ENCODE data around the gene EPPIN.
"Not testable (repeated sequence)": the region's sequence is repeated elsewhere in the genome, so short reads cannot be mapped to it uniquely, and the experiment has no call there.

Gene EPPIN

GRCh38 chr20:45547206-45547770 lies at the start of gene EPPIN:
EPPIN (minus strand) TSS chr20:45547401; CDS start chr20:45547357, 44 bp downstream.
- DNase-seq (ENCODE audit: low spot score), result no peak

DNA sequence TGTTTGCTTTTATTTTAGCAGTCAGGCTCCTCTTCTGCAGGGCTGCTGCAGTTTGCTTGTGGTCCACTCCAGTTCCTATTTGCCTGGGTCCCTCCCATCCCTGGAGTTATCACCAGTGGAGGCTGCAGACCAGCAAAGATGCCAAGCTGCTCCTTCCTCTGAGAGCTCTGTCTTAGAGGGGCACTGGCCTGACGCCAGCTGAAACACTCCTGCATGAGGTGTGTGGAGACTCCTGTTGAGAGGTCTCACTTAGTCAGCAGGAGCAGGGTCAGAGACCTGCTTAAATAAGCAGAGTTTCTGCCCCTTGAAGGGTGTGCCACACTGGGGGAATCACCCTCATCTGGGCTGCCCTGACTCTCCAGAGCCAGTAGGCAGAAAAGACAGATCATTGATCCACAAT lies 48.0 kb upstream of the EPPIN start:
- no peak for DNase-seq (ENCODE audit: low spot score)

GRCh38 chr20:45593498-45593897 lies 46.3 kb upstream of the EPPIN start:
- no peak for DNase-seq (ENCODE audit: low spot score)

GRCh38 chr20:45592574-45593189 lies 45.5 kb upstream of the EPPIN start:
- peak; percentile 58 for DNase-seq (ENCODE audit: low spot score)

DNA sequence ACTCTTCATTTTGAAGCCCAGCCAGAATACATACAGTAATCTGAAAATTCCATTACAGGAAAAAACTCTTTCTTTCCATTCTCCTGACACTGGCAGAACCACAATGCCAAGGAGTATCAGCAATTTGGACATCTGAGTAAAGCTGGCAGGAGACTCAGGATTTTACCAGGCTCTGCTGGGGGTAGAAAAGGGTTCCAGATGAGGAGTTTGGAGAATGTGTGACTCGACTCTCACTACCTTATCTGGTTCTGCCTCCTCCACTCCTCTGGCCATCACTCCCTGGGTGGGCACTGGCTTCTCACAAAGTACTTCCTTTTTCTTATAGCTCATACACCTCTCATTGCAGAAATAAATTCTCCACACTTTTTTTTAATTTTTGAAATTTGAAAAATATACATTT lies 42.5 kb upstream of the EPPIN start:
- no peak for DNase-seq (ENCODE audit: low spot score)

DNA sequence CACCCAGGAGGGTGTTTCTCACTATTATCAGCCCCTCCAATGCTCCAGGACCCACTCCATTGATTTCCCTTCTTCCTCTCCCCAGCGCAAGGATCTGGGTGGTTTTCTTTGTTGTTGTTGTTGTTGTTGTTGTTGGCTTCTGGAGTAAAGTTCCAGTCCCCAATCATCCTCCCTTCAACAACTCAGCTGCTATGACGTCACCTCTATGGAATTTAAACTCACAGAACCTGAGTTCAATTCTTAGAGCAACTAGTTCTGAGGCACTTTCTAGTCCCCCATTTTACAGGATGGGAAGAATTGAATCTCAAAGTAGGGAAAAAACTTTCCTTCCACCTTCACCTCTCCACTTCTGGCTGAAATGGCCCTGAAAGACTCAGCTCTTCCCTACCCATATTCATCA lies 41.6 kb upstream of the EPPIN start:
- no peak for DNase-seq (ENCODE audit: low spot score)

DNA sequence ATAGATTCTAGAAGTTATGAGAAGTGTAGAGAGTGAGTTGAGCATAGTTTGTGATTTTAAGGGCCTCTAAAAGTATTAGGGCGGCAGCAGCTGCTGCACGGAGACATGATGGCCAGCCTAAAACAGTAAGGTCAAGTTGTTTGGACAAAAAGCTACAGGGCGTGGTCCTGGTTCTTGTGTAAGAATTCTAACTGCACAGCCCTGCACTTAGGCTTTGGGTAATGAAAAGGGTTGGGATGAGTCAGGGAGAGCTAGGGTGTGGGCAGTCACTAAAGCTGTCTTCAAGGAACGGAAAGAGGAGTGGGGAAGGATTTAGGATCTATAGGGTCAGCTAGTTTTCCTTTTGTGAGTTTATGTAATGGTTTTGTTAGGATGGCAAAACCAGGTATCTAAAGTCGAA lies 38.8 kb upstream of the EPPIN start:
- not testable (repeated sequence) for DNase-seq (ENCODE audit: low spot score)

- DNase-seq (ENCODE audit: low spot score), result not testable (repeated sequence)
These were observed 37.1 kb upstream of the EPPIN start for GRCh38 chr20:45584294-45584693.

DNA sequence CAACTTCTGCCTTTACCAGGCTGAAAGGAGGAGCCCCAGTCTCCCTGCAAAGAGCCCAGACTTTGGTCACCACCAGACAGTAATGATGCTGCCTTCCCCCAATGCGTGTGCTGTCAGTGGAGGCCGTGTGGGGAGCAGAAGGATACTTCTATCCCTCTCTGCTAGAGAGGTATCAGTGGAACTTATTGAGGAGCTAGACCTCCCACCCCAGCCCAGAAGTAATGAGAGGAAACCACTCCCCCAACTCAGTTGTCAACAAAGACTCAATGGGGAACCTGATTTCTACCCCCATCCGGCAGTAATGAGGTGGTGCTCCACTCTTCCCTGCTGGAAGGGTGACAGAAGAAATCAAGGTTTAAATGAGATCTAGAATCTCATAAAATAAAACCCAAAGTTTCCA lies 36.3 kb upstream of the EPPIN start:
- DNase-seq (ENCODE audit: low spot score), result no peak

- no peak for DNase-seq (ENCODE audit: low spot score)
These were observed 34.5 kb upstream of the EPPIN start for GRCh38 chr20:45581702-45582101.

- DNase-seq (ENCODE audit: low spot score), result no peak
These were observed 32.0 kb upstream of the EPPIN start, which contains the start of gene WFDC8 for GRCh38 chr20:45579184-45579583. WFDC8 (minus strand) TSS chr20:45579284; CDS start chr20:45579247, 37 bp downstream.

GRCh38 chr20:45578231-45578630 lies 31.0 kb upstream of the EPPIN start:
- no peak for DNase-seq (ENCODE audit: low spot score)

- DNase-seq (ENCODE audit: low spot score), result no peak
These were observed 29.8 kb upstream of the EPPIN start for GRCh38 chr20:45576995-45577394.

GRCh38 chr20:45575931-45576330 lies 28.7 kb upstream of the EPPIN start:
- no peak for DNase-seq (ENCODE audit: low spot score)

DNA sequence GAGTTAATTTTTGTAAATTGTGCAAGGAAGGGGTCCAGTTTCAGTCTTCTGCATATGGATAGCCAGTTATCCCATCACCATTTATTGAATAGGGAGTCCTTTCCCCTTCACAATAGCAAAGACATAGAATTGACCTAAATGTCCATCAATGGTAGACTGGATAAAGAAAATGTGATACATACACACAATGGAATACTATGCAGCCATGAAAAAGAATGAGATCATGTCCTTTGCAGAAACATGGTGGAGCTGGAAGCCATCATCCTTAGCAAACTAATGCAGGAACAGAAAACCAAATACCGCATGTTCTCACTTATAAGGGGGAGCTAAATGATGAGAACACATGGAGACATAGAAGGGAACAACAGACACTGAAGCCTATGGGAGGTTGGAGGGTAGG lies 22.4 kb upstream of the EPPIN start:
- DNase-seq (ENCODE audit: low spot score), result not testable (repeated sequence)

DNA sequence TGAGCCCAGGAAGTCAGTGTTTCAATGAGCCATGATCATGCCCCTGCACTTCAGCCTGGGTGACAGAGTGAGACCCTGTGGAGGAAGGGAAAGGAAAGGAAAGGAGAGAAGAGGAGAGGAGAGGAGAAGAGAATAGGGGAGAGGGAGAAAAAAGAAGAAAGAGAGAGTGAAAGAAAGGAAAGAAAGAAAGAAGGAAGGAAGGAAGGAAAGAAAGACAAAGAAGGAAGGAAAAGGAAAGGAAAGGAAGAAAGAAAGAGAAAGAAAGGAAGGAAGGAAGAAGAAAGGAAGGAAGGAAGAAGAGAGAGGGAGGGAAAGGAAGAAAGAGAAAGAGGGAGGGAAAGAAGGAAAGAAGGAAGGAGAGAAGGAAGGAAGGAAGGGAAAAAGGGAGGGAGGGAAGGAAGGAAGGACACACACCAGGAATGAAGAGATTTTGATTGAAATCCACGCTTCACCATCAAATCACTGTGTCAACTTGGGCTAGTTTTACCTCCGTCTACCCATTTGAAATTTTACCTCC lies 17.6 kb upstream of the EPPIN start:
- DNase-seq (ENCODE audit: low spot score), result no peak

- no peak for DNase-seq (ENCODE audit: low spot score)
These were observed 8.0 kb upstream of the EPPIN start for GRCh38 chr20:45555198-45555597.

DNA sequence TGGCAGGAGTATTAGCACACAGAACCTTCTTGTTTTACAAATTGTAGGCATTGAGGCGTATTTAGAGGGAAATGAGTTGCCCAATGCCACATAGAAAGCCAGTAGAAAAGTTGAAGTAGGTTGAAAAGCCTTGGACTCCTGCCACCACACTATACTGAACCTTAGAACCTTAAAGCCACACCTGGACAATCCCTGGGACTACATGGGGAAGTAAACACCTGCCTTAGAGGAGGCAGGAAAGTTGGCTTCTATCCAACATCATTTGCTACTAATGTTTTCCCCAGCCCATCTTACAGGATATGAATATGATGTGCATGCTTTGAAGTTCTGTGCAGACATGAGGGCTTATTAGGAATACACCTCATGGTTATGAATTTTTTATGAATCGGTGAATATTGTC lies 5.3 kb upstream of the EPPIN start:
- DNase-seq (ENCODE audit: low spot score), result no peak

GRCh38 chr20:45550765-45551164 lies 3.6 kb upstream of the EPPIN start:
- DNase-seq (ENCODE audit: low spot score), result no peak

- DNase-seq (ENCODE audit: low spot score), result no peak
These were observed 1.2 kb upstream of the EPPIN start for GRCh38 chr20:45548410-45548809.

DNA sequence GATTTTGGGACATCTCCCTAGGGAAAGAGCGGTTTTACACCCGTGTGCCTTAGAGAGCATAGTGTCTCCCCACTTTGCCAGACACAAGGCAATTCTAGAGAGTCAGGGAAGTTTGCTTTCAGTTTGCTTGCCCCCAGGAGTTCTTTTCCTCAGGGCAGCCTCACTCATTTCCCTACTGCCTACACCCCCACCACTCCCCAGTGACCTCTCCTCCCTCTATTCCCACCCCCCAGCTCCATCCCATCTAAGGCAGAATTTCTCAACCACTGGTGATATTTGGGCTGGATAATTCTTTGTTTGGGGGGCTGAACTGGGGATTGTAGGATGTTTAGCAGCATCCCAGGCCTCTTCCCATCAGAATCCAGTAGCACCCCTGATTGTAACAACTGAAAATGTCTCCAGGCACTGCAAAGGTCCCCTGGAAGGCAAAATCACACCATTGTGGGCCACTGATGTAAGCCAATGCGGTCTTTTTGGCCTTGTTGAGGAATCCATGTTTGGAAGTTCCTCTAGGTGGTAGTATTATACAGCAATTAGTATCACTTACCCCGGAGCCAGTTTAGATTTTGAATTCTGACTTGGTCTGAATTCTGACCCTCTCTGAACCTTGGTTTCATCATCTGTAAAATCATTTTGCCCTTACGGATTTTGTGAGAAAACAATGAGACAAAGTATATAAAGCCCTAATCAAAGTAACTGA lies 1.3 kb downstream of the EPPIN start:
- DNase-seq (ENCODE audit: low spot score), result peak; percentile 3

DNA sequence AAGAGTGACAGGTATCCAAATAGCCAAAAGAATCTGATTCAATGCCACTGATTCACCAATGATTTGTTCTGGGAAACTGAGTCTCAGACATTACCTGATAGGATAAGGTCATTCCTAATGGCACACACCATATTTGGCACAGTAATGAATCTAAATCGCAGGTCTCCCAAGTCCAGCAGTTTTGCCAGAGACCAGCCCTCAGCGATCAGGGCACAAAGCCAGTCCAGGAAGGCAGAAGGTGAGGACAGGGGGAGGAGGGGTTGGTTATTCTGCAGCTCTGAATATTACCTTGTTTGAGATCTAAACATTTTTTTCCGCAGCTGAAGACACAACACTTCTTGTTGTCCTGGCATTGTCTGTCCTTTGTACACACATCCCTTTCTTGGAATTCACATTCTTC lies 1.9 kb downstream of the EPPIN start:
- DNase-seq (ENCODE audit: low spot score), result no peak

DNA sequence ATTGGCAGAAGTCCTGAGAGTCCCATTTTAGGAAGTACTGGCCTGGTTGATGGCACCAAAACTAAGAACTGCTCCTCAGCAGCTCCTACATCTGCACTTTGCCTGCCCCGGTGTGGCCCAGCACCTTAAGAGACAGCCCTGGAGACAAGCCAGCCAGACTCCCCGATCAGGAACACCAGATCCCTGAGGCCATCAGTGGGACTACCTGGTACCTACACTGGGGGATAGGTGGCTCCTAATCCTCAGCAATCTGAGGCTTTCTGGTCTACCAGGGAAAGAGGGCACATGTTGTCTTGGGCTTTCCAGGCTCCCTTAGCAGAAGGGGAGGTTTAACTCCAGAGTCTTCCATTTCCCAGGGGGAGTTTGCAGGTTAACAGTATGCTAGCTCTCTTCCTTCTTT lies 7.8 kb downstream of the EPPIN start, which contains the start of gene WFDC6:
WFDC6 (minus strand) TSS at position 101 of the 400 bp plus-strand sequence; CDS start at position 26, 75 bp downstream.
- no peak for DNase-seq (ENCODE audit: low spot score)

Data from activated CD4-positive, alpha-beta T cell treated with anti-CD3 and anti-CD28 coated beads, Interleukin-2, Interleukin-4, amounts not matched to agents 100 ng/mL and 50 ng/mL, durations not matched to agents 16 hours and 8 hours (primary cell).